GM12864 (cell line): Measurements from ENCODE around the gene ZNF428.
A peak's percentile ranks its signal among the peaks of the same experiment; 100 is the strongest.

ENCODE experiments used
- DNase-seq: peaks from one replicate; pipeline ENCODE4 v3.0.0-alpha.2; 2011; ENCODE audit warnings: low read depth
- H3K4me3 ChIP-seq: 2 replicates; pipeline ENCODE4 v1.5.1; 2011; ENCODE audit warnings: mild to moderate bottlenecking, low read depth, low read length, control low read depth
- TF ChIP-seq, protein P1 (sequence below): IDR thresholded peaks from 2 replicates; pipeline ENCODE4 v1.5.1; 2011; ENCODE audit warnings: low read depth, mild to moderate bottlenecking, moderate library complexity, low read length, control low read depth, inconsistent platforms; ENCODE audit errors: missing control alignments

ZNF428 gene

DNA sequence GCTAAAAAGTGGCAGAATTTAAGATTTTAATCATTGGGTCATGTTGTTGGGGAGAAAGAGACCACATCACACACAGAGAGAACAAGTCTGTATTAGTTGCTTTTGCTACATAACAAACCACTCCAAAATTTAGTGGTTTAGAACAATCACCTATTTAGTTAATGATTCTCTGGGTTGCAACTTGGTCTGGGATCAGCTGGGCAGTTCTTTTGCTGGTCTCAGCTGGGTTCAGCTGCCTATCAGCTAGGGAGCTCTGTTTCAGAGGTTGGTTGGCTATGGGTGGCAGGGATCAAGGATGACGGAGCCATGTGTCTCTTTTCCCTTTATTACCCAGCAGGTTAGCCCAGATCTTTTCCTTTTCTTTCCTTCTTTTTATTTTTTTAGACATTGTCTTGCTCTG, 34.9 kb downstream of the ZNF428 start:
- H3K4me3 ChIP-seq = no peak overlapping the region
- DNase-seq = no peak
- TF ChIP-seq, protein P1, sequence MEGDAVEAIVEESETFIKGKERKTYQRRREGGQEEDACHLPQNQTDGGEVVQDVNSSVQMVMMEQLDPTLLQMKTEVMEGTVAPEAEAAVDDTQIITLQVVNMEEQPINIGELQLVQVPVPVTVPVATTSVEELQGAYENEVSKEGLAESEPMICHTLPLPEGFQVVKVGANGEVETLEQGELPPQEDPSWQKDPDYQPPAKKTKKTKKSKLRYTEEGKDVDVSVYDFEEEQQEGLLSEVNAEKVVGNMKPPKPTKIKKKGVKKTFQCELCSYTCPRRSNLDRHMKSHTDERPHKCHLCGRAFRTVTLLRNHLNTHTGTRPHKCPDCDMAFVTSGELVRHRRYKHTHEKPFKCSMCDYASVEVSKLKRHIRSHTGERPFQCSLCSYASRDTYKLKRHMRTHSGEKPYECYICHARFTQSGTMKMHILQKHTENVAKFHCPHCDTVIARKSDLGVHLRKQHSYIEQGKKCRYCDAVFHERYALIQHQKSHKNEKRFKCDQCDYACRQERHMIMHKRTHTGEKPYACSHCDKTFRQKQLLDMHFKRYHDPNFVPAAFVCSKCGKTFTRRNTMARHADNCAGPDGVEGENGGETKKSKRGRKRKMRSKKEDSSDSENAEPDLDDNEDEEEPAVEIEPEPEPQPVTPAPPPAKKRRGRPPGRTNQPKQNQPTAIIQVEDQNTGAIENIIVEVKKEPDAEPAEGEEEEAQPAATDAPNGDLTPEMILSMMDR = no peak

GRCh38 chr19:43582495-43582894, 36.9 kb downstream of the ZNF428 start:
- no peak for DNase-seq
- TF ChIP-seq, protein P1 = no peak
- no peak overlapping the region for H3K4me3 ChIP-seq

- TF ChIP-seq, protein P1 = no peak
- peak overlapping the region; percentile 13 for H3K4me3 ChIP-seq
- no peak for DNase-seq
Observed at GRCh38 chr19:43581467-43581866, 38.0 kb downstream of the ZNF428 start.

DNA sequence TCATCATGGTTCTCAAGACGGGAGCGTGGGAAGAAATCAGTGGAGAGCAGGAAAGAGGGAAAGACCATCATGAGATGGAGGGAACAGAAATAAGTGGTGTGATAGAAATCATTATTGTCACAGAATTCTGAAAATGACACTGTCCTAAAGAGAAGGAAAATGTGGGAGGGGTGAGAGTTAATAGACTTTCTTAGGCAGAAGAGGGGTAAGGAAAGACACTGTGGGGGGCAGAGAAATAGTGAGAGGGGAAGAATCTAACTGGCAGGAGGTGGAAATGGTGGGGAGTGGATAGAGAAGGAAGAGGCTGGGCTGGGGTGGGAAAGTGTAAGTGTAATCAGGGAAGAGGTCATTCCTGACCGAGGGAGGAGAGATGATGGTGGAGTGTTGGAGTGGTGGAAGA, 40.6 kb downstream of the ZNF428 start:
- TF ChIP-seq, protein P1 = no peak
- DNase-seq = no peak
- H3K4me3 ChIP-seq = no peak overlapping the region

DNA sequence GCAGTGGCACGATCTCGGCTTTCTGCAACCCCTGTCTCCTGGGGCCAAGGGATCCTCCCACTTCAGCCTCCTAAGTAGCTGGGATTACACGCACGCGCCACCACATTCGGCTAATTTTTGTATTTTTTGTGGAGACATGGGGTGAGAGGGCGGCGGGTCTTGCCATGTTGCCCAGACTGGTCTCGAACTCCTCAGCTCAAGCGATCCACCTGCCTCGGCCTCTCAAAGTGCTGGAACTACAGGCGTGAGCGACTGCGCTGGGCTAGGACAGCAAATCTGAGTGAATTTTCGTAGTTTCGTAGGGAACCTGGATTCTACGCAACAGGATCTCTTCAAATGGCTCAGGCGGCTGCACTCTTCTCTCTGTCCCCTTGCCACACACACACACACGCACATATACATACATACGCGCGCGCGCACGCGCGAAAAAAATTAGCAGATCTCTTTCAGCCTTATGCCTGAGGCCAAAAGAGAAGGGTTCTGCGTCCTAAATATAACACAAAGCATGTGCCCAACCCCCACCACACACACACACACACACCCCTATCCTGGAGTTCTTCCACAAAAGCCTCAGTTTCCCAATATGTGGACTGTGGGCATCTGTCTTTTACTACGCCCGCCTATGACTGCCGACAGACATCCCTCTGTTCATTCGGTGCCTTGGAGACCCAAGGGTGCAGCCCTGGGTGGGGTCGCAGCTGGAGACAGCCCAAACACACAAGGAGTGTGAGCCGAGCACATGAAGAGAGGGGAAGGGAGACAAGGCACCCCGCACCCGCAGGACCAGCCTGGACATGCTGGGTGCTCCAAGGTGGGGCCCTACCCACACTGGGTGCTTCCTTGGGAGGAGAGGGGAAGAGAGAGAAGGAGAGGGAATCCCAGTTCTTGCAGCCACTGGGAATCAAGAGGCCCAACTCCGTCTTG, 43.2 kb downstream of the ZNF428 start:
- peak overlapping the region; percentile 35 for H3K4me3 ChIP-seq
- no peak for DNase-seq
- TF ChIP-seq, protein P1 = no peak

GRCh38 chr19:43575156-43575950, 44.1 kb downstream of the ZNF428 start, which contains the start of the genes PINLYP and XRCC1:
Gene PINLYP (plus strand): TSS chr19:43575801. CDS start chr19:43577192, 1,391 bp downstream.
Gene XRCC1 (minus strand): TSS chr19:43575527. CDS start chr19:43575458, 69 bp downstream.
- DNase-seq = peak; percentile 94
- TF ChIP-seq, protein P1 = no peak
- peak within 1 kb of the TSS; percentile 80 for H3K4me3 ChIP-seq
